Measurements from ENCODE around the gene EPB41L3. TPM values are rescaled to one million over a fixed set of nuclear protein-coding genes. Genes with fewer than 3 reads are reported as not detected.

EPB41L3 gene
- polyA plus RNA-seq, 5 donors, result 30.1 to 42.2 (median 40.5) TPM

DNA sequence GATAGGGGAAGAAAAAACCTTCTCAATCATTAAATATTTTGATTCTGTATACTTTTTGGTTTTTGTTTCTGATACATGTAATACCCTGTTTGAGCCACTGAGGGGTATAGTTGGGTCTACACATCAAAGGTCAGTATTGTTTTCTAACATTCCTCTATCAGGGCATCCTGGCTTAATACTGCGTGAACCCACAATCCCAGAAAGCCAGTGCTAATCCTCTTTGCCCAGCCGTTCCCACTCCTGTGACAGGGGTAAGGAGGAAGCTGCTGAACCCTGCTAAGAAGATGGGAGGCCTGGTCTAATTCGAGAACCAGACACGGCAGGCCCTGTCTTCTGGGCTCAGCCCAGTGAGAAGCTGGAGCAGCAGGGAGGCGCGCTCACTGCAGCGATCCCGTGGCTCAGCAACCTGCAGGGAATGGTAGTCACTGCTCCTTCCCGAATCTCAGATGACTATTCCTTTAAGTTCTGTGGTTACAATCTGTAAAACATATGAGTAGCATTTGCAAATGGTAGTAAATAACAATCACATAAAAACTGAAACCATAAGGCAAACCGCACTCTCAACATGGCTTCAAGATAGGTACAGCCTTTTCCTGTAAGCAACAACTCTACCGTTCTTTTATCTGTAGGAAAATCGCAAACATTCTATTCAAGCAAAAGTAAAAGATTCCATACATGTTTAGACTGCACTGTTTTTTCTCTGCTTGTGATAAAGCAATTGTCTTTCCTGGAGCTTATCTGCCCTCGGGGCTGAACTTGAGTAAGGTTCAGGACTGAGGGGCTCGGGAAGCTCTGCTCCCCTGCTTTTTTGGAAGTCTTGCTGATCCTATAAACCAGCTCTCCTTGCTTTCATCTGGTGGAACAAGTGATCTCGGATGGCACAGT is 87.0 kb downstream of the EPB41L3 start:
- no peak for DNase-seq

DNA sequence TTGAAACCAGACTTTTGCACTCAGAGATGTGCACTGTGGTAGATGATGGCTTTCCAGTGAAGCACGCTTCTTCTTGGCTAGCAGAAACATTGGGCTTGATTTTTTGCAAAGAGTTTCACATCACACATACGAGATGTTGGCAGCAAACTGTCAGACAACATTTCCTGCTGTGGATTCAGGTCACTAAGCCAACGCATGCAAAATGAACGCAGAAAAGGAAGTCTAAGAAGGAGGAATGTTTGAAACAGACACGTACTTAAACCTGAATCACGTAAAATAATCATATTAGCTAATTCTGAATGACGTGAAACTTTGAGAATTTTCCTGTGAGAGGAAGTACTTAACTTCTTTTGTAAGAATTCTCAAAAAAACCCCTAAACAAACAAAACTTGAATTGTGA is 88.1 kb downstream of the EPB41L3 start:
- DNase-seq, result peak; percentile 18 to 25

DNA sequence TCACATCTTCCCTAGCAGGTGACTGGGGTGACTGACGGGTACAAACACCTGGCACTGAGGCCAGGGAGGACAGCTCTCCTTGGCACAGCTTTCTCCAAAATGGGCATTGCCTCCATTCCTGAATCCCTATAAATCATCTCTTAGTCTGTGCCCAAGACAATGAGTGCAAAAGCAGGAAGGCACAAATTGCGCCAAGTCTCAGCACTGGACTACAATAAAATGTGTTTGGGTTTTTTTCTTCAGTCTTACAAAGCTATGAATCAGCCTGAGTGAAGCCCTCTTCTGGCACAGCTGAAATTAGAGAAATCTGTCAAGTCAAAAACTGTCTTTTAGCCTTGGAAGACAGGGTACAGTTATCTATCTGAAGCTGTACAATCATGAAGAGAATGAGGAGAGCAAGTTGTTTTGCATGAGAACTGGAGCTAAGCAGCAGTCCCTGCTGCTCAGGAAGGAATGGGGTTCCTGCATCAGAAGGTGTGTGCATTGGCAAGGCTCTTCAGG is 90.8 kb downstream of the EPB41L3 start:
- DNase-seq, result no peak

DNA sequence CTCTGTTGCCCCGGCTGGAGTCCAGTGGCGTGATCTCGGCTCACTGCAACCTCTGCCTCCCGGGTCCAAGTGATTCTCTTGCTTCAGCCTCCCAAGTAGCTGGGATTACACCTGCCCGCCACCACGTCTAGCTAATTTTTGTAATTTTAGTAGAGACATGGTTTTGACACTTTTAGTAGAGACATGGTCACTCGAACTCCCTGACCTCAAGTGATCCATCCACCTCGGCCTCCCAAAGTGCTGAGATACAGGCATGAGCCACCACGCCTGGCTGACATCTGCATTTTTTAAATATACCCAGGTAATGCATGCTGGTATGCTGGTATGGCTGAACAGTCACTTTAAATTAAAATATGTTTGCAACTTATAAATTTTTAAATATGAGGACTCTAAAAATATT is 91.9 kb downstream of the EPB41L3 start:
- no peak for DNase-seq

DNA sequence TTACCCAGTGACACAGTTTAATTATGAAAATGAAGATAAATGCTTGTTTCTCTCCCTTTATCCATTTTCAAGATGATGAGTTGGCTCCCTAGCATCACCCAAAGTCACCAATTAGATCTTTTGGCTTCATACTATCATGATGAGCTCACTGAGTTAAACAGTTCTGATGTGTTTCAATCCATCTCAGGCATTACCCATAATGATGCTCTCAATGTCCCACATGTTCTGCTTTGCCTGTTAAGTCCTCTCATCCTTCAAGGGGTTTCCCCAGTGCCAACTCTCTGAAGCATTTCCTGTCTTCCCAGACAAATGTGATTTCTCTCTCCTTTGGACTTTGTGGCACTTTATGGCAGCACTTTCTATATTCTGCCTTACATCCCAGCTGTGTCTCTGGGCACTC is 92.6 kb downstream of the EPB41L3 start:
- no peak for DNase-seq

DNA sequence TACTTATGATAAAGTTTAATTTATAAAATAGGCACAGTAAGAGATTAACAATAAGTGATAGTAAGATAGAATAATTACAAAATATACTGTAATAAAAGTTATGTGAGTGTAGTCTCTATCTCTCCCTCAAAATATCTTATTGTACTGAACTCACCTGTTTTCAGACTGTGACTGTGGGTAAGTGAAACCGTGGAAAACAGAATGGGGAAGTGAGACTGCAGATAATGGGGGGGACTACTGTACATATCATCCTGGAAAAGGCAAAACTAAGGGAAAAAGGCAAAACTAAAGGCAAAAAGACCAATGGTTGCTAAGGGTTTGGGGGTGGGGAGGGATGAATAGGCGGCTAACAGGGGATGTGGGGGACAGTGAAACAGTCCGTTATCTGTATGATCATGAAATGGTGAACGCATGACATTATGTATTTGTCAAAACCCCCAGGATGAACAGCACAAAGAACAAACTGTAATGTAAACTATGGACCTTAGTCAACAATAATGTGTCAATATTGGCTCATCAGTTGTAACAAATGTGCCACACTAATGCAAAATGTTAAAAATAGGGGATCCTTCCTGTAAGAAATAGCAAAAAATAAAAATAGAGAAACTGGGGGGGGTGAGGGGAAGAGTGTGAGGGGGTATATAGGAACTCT is 93.8 kb downstream of the EPB41L3 start:
- DNase-seq, result no peak

DNA sequence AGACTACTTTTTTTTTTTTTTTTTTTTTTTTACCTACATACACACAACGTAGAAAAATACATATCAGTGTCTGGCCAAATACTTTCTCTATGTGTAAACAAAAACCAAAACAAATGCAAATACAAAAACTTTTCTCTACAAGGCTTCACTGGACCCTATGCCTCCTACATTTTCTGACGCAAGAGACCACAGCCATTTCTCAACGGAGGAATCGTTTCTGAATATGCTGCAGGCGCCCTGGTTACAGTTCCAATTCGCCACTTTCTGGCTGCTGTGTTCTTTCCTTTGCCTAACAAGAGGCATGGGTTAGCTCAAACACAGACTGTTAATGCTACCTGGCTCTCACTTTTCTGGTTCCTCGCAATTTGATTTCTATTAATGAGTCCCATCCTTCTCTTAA is 96.4 kb downstream of the EPB41L3 start:
- no peak for DNase-seq

DNA sequence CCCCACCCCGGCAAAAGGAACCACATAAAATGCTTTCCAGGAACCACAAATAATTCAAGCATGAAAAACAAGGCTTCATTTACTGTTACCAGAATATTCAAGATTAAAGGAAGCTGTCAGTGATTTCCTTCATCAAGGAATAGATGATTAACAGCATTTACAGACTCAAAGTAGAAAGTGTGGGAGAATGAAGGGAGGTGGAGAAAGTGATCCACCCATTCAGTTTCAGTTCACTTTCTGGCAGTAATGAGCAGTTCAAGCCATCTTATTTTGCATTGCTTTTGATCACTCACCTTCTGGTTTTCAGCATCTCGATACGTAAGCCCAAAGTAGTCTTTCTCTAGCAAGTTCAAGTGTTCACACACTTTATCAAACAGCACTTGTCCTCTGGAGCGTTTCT is 99.0 kb downstream of the EPB41L3 start:
- no peak for DNase-seq

DNA sequence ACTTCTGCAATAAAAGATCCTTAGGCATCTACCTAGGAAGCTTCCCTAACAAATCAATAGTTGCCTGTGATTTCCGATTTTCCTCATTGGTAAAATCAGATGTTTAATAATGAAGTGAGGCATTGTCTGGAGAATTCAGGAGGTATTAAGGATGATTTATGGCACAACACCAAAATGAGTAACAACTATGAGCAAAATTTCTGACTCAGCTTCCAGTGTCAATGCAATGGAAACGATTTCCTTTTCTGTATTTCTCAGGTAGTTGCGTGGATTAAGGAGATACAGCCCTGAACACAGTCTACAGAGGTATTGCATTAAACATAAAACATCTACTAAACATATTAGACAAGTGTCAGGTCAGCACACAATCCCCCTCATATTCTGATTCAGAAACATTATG is 99.5 kb downstream of the EPB41L3 start:
- DNase-seq, result no peak

DNA sequence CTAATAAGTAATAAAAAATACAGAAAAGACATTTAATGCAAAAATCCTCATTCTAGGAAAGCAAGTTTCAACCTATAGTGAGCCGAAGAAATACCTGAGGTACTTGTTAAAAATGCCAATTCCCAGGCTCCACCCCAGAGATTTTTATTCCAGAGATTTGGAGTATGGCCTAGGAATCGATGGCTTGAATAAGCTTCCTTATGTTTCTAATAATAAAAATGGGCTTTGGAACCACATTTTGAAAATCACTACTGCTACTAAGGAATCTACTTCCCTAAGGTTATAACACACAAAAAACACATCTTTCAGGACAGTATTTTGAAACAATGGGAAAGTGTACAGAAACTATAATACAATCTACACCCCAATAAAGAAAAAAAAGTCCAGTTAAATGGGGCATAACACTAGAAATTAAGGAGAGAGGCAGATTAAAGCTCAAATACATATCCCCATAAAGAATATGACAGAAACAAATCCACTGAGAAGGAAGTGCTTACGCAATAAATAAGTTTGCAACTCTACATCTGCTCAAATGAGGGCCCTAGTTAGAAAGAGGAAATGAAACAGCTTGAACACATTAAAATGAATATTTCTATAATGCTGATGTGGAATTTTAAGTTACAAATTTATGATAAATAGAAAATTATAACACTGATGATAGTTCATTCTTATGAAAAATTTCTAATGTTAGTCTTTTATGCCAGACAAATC is 103.7 kb downstream of the EPB41L3 start:
- peak in 1 of 2 donors; percentile 29 for DNase-seq

DNA sequence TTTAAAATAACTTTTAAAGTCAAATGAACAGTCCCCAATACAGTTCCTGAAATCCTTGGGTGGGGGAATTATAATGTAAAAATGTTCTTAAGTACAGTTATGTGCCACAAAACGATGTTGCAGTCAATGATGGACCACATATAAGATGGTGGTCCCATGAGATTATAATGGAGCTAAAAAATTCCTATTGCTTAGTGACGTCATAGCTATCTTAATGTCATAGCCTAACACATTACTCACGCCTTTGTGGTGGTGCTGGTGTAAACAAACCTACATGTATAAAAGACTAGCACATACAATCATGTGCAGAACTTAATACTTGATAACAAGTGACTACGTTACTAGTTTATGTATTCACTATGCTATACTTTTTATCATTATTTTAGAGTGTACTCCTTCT is 109.4 kb downstream of the EPB41L3 start:
- no peak for DNase-seq

DNA sequence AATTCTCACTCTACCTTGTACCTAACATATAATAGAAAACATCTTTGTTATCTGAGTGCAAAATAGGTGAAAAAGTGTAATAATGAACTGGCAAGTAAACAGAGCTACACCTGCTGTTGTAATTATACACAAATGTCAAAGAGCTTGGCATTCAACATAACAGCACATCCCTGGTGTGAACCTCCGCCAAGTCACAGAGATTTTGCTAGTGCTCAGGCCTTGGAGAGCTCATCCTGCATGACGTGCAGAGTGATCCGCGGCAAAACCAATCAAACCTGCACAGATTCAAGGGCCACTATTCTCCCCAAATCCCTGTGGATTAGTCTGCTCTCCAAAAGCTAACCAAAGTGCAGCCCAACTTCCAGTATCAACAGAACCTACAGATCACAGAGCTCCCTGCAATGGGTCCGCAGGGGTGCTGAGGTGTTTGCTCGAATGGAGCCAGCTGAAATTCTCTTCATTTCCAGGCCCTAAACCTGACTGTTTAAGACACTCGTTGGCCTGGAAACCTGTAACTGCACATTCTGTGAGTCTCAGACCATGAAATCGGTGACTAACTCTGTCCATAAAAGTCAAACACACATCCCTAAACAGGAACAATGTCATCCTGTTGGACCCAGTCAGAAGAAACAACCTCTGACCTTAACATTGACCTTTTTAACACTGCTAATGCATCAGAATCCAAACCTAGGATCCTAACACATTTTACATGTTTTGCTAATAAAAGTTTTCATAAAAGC is 111.8 kb downstream of the EPB41L3 start:
- no peak for DNase-seq

DNA sequence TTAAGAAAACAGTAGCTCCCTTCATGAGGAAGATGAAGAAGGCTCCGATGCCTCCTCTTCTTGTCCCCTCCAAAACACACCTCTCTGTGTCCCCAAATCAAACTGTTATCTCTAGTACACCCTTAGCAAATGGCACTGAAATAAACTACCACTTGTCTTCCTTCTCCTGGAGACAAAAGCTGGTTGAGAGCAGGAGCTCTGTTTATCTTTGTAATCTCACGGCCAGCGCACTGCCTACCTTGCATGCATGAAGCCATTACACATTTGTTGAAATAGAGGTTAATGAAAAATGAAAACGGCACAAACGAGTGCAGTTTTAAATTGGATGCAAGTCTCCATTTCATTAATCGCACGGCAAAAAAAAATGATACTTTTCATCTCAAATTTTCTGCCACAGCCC is 113.7 kb downstream of the EPB41L3 start:
- no peak for DNase-seq

DNA sequence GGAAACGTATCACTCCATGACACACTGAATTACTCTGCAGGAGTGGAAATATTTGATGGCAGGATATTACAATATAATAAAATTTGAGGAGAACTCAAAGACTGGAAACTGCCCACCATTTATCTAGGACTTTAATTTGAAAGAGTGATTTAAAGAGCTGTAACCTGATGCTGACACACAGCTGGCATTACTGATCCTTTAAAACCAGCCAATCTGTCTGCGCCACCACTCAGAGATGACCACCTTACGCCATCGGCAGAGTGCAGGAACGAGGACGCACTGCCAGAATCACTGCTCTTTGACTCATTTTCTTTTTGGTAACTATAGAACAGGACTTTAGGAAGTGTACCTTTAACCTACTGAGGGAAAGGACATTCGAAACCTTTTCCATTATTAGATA is 114.1 kb downstream of the EPB41L3 start:
- DNase-seq, result no peak

DNA sequence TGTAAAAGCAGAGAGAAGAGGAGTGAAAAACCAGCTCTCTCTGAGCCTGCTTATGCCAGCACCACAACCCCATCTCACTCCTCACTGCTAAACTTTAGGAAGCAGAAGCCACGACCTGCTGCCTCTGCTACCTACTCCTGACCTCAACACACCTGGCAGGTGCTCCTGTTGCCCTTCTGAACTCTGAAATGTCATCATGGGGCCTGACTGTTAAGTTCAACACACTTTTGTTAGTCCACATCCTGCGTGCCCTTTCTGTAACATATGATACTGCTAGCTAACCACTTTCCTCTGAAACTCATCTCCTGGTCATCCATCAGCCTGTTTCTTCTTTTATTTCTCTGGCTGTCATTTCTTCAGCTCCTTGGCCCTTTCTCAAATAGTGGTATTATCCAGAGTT is 118.1 kb downstream of the EPB41L3 start:
- DNase-seq, result no peak

DNA sequence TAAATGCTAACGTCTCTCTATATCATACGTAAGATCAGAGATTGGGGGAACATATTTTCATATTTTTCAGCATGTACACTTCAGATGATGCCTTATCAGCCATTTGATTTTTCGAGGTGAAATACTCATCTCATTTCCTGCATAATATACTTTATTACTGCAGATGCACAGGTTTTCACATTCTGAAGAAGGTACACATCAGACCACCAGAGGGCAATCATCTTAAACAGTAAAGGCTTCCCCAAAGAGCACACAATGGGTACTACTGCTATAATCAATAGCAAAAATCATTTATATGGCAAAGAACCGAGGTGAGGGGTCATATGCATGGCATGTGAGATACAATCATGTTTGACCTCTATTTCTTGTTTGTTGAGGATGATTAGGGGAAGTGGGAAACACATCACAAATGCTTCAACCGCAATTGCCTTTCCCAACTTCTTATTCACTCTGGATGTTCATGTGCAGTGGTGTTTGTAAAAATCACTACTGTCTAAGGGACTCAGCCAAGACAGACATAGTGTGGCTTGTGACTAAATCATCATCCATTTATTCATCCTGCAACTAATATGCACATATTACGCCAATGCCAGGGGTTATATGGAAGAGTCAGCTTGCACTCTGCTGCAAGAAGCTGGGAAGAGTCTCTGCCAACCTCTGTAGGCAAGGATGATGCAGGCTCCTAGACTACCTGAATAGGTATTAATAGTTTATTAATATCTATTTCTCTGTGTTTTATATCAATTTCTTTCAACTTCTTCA is 118.7 kb downstream of the EPB41L3 start:
- DNase-seq, result no peak

DNA sequence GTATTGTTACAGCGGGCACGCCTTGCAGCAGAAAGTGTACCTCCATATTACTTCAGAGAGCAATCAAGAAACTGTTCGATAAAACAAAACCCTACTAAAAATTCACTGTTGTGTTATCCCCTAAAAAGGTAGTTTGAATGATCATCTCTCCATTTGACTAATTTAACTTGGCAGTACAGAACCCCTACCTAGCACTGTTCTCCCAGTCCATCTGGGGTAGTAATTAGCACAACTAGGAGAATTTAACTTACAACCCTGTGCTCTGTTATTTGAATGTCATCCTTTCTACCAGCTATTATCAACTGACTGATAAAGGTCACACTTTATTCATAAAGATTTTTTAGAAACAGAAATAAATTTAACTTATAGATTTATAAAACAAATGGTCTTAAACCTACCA is 121.2 kb downstream of the EPB41L3 start:
- DNase-seq, result no peak

DNA sequence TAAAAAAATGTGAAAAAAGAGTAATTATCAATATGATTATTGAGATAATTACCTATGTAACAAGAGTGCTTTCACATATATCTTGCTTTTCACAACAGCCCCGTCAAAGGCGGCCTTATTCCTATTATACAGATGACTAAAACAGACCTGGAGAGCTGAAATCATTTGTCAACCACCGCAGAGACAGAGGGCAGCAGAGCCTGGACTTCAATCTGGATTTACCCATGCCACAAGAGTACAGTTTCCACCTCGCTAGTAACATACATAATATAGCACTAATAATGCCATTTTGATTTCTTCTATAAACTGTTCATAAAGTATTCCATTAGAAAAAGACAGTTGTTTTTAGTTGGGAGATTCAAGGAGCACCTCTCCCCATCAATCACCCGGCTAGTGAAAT is 121.8 kb downstream of the EPB41L3 start:
- DNase-seq, result no peak

DNA sequence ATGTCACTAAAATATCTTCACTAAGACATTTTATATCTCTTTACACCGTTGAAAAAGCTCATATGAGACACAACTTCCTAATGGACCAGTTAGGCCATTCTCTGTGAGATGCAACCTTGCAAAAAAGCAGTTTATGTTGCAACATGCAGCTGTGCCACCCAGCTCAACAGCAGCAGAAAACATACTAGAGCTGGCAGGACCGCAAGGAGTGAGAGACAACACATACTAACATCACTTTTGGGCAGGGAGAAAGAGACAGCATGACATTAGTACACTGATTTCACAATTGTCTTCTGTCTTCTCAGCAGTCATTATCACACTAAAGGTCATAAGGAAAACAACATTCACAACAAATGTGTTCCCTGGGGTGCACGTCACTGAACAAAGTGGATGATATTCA is 122.9 kb downstream of the EPB41L3 start:
- DNase-seq, result no peak

DNA sequence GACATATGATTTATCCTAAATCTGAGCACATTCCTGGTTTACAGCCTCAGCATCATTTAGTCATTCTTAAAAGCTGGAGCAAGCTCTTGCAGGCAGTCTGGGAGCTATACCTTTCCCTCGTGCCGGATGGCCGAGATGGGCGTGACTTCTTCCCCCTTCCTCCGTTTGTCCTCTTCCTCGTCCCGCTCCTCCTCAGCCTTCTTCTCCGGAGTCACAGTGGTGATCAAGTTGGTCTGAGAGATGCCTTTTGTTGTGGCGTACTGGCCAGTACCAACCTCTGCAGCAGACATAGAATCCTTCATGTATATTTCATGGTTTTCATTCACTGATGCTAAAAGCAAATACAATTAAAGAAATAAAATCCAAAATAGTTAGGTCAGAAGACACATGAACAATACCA is 124.2 kb downstream of the EPB41L3 start:
- DNase-seq, result no peak

DNA sequence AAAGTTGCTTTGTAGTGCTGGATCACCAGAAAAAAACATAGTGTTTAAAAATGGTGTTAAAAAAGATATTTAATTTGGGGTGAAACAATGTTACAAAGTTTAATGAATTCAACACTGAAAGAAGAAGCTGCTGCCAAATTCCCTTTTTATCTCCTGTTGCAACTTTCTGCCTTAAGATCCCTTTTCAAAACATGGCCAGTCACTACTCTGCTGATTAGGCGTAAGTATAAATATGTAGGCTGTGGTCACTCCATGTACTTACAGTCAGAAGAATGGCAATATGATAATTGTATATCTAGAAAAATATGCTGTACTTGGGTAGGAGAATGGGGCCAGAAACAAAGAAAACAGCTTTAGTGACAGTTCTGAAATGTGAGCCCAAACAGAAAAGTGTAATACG is 124.8 kb downstream of the EPB41L3 start:
- DNase-seq, result peak in 1 of 2 donors; percentile 25
